T-helper 22 cell (primary cell): ENCODE data around the gene TJP2.
"Not testable (repeated sequence)": the region's sequence is repeated elsewhere in the genome, so short reads cannot be mapped to it uniquely, and the experiment has no call there.

Experiments
- DNase-seq: peaks from one replicate; pipeline ENCODE4 v3.0.0-alpha.2; 2020; ENCODE audit warnings: low read depth

TJP2 gene

DNA sequence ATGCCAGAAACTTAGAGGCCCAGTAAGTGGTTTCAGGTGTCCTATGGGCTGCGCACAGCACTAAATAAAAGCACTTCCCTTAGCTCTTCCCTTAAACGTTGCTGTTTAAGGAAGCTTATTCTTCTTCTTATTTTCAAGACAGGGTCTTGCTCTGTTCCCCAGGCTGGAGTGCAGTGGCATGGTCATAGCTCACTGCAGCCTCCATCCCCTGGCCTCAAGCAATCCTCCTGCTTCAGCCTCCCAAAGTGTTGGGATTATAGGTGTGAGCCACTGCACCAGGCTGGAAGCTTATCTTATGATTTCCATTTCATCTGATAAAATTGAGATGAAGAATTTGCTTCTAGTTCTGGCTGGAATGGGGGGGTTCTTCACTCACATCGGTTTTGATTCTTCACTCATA is 15.6 kb upstream of the TJP2 start:
- DNase-seq: no peak

- not testable (repeated sequence) for DNase-seq
Measured at GRCh38 chr9:69164573-69164972, 9.5 kb upstream of the TJP2 start.

DNA sequence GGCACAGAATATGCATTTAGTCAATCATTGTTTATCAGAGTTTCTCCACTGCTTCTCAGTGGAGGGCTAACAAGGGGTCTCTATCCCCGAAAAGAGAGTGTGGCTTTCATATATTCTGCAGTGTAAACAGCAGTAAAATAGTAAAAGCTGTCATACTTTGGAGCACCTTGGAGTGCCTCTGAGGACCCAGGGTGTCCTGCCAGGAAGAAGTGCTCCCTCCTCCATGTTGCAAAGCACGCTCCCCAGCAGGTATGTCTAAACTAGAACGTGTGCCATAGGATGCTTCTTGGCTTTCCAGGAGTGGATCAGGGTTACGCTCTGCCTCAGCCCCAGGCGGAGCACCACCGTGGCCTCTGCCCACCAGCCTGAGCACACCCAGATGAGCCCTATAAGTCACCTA is 8.5 kb upstream of the TJP2 start:
- no peak for DNase-seq

DNA sequence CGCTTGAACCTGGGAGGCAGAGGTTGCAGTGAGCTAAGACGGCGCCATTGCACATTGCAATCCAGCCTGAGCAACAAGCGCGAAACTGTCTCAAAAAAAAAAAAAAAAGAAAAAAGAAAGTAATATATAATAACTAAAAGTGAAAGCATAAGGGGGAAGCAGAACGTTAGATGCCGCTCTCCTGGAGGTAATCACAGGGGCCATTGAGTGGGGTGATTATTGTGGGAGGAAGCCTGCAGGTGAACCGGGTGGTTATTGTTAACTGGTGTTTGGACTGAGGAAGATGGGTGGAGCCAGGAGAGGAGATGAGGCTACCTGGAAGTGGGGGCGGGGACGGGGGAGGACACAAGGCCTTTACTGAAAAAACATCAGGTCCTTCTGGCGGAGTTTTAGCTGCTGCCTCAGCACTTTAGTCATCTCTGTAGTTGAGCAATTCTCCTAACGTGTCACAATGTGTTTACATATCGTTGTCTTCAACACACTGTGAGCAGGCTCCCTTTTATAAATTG is 5.3 kb upstream of the TJP2 start:
- peak; percentile 4 for DNase-seq

DNA sequence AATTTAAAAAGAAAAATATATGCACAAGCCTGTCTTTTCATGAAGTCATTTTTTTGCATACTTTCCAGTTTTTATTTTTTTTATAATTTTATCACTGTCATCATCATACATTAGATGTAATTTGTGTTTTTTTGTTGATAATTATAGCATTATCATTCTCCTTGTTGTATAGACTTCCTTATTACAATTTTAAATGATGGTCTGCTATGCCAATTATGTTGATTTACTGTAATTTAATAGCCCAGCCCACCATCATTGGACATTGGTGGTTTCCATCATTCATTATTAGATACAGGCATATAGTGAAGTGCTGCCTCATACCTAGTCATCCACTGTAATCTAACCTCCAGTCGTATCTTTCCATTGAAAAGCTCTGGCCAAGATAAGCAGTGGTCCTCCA is 3.8 kb upstream of the TJP2 start:
- DNase-seq: no peak

DNA sequence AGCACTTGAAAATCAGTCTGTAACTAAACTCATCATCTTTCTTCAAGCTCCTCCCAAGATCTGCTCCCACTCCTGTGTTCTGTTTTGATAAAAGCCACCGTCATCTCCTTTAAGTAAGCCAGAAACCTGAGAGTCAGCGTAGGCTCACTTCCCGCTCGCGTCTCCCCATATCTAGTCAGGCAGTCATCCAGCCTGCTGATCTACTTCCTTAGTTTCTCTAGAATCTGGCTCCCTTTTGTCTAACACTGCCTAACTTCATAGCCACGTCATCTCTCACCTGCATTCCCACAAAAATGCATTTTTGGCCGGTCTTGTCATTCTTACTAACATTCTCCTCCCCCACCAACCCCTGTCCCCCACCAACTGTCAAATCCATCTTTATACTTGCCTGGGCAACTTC is 3.0 kb upstream of the TJP2 start:
- DNase-seq: no peak

DNA sequence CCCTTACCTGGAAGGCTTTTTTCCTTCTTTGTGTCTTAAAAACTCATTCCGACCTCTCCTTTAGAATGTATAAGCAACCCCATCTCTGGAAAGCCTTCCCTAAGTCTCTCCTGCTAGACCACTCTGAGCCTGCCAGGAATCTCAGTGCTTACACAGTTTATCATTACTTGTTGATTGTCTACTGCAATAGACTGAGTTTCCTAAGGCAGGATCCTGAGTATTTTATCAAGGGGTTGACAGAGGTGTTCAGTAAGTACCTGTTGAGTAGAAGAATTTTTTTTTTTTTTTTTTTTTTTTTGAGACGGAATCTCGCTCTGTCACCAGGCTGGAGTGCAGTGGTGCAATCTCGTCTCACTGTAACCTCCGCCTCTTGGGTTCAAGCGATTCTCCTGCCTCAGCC is 2.6 kb upstream of the TJP2 start:
- DNase-seq: no peak

DNA sequence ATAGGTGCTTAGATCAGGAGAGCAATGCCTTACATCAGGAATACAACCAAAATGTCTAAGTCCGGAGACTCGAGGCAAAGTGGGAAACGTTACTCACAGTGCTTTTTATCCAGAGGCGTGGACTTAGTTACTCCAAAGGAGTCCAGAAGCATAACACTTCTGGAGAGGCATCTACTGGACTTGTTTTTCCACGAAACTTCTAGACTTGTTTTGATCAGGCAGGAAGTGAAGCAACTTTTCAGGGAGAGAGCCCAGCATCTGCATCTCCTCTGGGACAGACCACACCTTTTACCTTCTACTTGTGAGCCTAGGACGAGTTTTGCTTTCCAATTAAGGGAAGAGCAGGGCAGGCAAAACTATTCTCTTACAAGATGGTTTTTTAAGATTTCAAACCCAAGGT is 1.2 kb upstream of the TJP2 start:
- no peak for DNase-seq

DNA sequence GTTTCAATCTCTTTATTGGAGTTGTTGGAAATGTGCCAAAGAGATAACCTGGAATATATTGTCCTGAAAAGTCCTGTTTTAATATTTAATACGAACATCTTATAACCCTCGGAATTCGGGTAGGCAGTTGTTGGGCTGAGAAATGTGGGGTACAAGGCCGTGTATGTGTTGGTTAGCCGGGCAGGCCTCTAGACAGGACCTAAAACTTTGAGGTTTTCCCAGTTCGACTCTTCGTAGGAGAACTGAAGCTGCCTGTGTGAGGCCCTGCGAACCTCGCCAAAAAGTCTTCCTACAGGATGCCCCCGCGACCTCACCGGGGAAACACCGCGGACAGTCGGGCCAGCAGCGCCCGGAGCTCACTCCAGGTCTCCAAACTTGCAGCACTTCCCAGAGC is 583 bp upstream of the TJP2 start:
- no peak for DNase-seq

DNA sequence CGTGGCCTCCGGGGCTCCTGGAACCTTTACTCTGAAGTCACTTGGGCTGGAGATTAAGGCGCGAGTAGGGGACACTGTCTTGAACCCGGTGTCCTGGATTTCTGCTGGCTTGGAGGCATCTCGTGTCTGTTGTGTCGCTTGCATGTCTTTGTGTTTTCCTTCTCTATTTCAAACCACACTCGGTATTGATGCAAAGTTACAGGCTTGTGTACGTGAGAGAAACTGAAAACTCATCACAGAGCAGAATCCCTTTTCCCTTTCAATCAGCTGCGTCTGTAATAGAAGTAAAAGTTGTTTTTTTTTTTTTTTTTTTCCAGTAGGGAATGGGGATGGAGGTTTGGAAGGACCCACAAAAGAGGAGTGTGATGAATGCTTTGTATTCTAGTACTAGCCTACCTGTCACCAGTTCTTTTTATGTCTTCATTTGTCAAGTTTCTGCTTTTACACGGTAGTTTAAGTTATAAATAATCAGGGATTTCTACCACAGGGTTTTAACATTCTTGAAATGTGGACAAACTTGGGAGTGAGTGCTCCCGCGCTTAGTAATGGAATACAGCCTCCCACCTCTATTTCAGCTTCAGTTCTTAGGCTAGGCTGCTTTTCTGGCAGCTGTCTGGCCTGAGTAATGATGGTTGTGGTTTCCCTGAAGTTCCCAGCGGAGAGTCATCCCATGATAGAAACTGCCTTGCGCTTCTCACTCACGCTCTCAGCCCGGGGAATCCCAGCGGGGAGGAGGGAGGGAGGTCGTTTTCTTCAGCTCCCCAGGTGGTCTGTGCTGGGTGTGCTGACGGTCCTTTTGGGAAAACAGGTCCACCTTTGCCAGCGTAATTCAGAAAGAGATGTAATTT is 763 bp downstream of the TJP2 start:
- peak; percentile 9 for DNase-seq

GRCh38 chr9:69175486-69175885 is 1.4 kb downstream of the TJP2 start:
- no peak for DNase-seq

DNA sequence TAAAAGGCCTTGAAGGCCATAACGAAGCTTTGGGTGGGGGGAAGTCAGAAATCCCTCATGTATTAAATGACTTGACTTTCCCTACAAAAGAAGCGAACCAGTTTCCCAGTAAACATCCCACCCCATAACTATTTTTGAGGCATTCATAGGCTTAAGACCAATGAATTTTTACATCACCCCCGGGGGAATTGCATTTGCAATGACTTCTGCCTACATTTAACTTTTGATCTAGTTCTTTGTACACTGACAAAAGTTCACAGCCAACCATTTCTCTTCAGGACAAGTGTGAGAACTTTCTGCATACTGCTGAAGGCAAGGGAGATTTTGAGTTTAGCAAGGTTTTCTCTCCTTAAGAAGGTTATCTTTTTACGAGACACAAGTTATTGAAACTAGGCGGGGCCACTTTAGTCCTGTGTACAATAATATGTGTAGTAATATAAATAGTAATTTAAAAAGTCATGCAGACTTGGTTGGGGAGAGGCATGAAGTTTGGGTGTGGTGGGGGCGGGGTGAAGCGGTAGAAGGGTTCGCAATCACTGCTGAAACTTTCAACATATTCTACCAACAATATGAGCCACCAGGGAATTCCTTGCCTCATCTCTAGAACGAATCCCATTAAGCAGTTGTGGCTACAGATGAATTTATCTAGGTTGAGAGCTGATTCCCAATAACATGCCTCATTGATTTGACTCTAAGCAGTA is 2.5 kb downstream of the TJP2 start:
- no peak for DNase-seq

- no peak for DNase-seq
Measured at GRCh38 chr9:69178583-69179011, 4.5 kb downstream of the TJP2 start.

- no peak for DNase-seq
Measured at GRCh38 chr9:69179037-69179436, 5.0 kb downstream of the TJP2 start.

DNA sequence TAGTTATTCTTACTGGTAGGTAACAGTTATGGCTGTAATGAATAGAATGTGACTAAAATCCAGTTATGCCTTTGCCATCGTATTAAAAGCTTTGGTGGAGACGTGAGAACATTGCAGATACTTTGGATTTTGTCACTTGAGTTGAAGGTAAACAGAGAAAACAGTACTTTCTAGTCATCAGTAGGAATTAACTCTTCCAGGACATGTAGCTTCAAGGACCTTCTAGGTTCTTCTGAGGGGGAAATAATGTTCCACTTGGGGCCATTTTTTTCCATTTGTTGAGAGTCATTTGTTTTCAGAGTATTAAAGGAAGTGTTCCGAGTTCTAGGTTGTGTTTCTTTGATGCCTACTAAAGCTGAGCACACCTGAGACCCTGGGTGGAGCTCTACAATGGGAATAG is 6.1 kb downstream of the TJP2 start:
- no peak for DNase-seq

DNA sequence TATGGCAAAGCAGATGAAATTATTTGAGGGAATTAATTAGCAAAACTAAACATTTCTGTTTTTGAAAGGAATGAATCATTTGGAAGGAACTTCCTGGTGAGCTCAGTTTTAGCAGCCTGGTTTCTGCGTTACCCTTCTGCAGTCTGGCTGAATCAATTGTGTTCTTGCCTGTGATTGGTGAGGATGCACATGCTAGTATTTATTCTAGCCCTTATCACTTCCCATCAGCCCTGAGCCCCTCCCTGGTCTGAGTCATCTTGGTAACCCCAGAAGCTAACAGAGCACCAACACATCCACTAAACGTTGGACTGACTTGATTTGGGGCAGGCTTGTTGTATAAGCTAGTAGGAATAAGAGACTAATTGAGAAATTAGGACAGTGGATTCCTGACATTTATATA is 6.6 kb downstream of the TJP2 start:
- DNase-seq: peak; percentile 45

GRCh38 chr9:69181908-69182353 is 7.9 kb downstream of the TJP2 start:
- no peak for DNase-seq

GRCh38 chr9:69184266-69184665 is 10.2 kb downstream of the TJP2 start:
- no peak for DNase-seq

DNA sequence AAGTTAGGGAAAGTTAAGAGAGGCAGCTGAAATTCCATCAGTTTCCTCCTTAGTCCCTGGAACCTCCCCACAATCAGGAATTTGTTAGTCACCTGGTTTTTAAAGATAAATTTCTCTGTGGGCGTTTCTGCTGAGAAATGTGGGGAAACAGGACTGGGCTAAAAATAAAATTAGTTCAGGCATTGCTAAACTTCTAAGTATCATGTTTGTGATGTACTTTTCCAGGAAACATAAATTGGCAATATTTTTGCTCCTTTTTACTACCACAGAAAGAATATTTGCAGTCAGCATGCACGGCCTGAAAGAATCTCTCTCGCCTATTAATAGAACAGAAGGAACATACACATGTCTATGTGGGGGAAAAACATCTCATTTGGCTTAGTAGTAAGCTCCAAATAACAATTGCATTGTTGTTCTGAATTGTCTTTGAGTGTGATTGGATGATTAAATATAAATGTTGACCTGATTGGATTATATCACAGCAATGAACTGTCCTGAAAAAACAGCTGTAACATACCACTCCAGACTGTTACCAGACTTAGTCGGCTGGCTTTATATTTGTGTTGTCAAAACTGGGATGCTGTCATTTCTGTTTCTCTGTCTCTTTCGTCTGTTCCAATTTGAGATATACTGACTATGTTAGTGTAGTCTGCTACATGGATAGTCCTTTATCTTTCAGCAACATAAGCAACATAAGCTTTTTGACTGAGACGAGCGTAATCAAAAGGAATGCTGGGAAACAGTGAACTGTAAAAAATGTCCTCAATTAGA is 12.9 kb downstream of the TJP2 start:
- DNase-seq: no peak

GRCh38 chr9:69188975-69189374 is 14.9 kb downstream of the TJP2 start:
- DNase-seq: no peak

GRCh38 chr9:69190086-69190862 is 16.2 kb downstream of the TJP2 start:
- DNase-seq: no peak

GRCh38 chr9:69190863-69191181 is 16.7 kb downstream of the TJP2 start:
- no peak for DNase-seq
